ENCODE data around the gene CDK5RAP2.

The CDK5RAP2 gene

GRCh38 chr9:120434532-120434931, 145.4 kb downstream of the CDK5RAP2 start:
- DNase-seq = no peak

DNA sequence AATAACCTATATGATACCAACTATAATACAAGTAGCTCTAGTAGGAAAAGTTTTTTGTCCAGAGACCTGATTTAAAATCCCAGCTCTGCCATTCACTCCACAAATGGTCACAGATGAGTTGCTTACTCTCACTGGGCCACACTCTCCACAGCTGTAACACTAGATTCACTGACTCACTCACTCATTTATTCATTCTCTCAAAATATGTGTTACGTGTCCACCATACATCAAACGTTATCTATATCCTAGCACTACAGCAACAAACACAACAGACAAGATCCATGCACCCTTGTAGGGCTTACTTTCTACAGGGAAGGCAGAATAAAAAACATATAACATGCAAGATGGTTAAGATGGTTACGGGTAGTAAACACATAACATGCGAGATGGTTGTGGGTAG, 146.3 kb downstream of the CDK5RAP2 start:
- DNase-seq = no peak

DNA sequence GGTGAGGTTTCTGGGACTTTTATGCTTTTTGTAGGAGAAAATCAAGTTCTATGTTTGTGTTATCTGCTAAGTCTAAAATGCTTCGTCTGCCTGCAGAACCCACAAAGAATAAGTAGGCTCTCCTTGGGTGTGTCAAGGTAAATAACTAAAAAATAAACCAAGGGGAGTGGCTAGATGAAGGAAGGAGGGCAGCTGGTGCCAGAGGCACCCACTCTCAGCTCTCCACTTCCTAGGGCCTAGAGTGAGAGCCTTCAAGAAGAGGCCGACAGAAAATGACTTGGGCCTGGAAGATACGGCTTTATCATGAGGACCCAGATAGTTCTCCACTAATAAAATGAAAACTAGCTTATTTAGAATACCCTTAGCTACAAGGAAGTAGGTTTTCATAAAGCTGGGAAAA, 147.4 kb downstream of the CDK5RAP2 start:
- DNase-seq = no peak

DNA sequence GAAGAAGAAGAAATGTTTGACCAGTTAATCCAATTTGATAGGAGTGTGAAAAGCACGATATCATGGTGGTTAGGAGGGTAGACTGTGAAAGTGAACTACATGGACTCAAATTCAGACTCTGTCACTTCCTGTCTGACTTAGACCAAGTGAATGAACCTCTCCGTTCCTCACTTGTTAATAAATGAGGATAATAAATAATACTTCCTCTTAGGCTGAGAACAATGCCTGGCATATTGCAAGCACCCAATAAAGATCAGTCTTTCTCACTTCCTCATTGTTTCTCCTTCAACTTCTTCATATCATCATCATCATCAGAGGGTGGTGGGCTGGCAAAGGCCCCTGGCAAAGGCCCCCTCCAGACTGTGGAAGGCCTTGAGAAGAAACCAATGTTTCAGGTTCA, 148.7 kb downstream of the CDK5RAP2 start:
- no peak for DNase-seq

DNA sequence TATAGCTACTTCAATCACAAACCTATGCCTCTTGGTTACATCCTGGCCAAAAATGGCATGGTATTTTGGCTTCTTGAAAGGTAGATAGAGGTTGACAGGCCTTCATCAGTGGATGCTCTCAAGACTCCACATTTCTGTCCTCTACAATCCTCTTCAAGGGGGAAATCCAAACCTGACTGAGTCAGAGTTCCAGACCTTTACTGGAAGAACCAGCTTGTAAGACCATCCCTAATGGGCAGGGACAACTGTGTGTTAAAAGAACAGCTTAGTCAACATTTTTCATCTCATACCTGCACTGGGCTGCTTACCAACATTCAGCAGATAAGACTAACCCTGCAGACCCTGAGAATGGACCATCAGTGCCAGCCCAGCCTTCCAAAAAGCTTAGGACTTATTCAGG, 155.7 kb downstream of the CDK5RAP2 start:
- DNase-seq = no peak

DNA sequence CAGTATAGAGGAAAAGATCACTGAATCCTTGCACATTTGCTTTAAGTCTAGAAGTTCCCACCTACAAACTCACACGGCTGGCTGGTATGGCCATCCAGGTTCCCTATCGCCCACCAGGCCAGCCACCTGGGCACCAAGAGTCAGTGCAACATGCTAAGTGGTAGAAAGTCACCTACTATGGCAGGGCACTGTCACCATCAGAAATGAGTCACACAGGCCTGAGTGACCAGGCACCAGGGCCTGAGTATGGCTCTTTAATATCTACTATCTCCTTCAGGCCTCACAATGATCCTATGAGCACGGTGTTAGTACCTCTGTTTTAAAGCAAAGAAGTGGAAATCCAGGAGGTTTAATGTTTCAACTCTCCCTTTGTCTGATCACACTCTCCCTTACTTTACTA, 156.2 kb downstream of the CDK5RAP2 start:
- DNase-seq = no peak

- no peak for DNase-seq
Measured at GRCh38 chr9:120421977-120422376, 158.0 kb downstream of the CDK5RAP2 start.

- no peak for DNase-seq
Measured at GRCh38 chr9:120418315-120418714, 161.7 kb downstream of the CDK5RAP2 start.

DNA sequence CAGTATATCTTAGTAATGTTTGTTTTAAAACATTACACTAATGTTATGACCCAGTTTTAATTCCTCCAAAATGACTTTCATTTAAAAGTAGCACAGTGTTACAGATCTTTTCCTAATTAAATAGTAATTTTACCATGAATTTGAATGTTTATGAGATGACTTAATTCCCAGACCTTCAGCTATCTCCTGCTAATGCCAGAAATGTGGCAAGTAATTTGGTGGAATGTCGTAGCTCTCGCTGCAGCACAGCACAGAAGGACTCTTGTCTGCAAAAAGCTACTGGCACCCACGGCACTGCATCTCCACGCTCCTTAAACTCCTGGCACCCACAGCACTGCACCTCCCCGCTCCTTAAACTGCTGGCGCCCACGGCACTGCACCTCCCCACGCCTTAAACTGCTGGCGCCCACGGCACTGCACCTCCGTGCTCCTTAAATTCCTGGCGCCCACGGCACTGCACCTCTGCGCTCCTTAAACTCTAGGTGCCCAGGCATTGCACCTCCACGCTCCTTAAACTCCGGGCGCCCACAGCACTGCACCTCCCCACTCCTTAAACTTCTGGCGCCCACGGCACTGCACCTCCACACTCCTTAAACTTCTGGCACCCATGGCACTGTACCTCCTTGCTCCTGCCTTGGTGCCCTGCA, 163.1 kb downstream of the CDK5RAP2 start:
- no peak for DNase-seq

GRCh38 chr9:120413121-120414048, 166.6 kb downstream of the CDK5RAP2 start:
- no peak for DNase-seq

DNA sequence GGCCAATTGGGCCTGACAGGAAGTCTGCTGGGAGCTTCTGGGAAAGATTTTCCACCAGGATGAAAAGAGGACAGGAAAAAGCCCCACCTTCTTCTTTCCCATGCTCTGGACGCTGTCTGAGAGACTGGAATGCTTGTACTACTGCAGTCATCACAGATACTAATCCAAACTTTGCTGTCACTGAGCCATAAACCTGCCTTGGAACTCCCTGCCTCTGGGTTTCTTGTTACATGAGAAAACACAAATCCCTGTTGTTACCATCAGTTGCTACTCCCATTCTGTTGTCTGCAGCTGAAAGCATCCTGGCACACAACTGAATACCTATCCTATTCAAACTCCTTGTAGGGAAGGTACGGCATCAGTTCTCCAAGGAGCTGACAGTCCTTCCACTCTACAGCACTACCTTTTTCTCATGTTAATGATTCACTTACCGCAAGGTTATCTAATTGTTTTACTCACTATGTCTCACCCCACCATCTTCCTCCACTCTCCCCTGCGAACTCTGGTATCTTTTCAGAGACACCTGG, 167.5 kb downstream of the CDK5RAP2 start:
- DNase-seq = no peak

DNA sequence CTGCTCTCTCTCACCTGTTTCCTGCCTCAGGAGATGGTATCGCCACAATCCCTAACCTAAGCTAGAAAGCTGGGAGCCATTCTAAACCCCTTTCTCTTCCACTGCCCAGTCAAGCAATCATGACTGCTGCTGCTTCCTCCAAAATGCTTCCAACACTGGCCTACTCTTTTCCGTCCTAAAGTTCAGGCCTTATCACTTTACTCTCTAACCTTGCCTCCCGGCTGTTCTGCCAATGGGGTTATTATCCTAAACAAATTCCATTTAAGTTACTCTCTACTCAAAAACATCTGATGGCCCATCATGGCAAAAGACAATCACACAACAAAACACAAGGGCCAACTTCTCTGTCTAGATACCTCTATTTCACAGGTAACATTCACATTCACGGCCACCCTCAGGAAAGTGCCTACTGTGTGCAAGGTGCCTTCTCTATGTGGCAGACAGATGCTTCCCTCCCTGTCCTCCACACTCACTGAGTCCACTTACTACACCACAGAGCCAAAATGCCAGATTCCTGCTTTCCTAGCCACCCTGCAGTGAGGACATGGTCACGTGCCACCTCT, 168.0 kb downstream of the CDK5RAP2 start:
- no peak for DNase-seq

DNA sequence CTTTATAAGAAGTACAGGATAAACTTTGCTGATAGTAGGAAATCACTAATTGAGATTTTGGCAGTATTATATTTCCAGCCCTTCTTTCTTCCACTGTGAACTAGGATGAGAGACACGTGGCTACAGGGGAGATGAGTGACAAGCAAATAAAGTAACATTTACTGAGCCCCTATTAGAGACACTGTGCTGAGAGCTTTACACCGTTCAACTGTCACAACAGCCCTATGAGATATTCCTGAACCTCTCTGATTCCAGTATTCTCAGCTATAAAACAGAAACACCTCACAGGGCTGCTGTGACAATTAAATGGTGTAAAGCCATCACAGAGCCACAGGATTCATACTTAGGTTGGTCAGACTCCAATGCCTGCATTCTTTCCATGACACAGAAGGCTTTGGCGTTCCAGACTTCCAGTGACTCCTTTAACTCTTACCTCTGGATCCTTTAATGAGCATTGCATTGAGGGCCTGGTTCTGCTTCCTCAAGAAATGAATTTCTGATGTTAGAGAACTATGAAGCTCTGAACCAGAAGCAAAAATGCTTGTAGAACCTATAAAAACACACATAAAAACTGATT, 169.0 kb downstream of the CDK5RAP2 start:
- DNase-seq = no peak

- DNase-seq = no peak
Measured at GRCh38 chr9:120408680-120409258, 171.2 kb downstream of the CDK5RAP2 start.

- no peak for DNase-seq
Measured at GRCh38 chr9:120405860-120406259, 174.1 kb downstream of the CDK5RAP2 start.

GRCh38 chr9:120405134-120405533, 174.8 kb downstream of the CDK5RAP2 start:
- no peak for DNase-seq

GRCh38 chr9:120403543-120403856, 176.5 kb downstream of the CDK5RAP2 start:
- no peak for DNase-seq

DNA sequence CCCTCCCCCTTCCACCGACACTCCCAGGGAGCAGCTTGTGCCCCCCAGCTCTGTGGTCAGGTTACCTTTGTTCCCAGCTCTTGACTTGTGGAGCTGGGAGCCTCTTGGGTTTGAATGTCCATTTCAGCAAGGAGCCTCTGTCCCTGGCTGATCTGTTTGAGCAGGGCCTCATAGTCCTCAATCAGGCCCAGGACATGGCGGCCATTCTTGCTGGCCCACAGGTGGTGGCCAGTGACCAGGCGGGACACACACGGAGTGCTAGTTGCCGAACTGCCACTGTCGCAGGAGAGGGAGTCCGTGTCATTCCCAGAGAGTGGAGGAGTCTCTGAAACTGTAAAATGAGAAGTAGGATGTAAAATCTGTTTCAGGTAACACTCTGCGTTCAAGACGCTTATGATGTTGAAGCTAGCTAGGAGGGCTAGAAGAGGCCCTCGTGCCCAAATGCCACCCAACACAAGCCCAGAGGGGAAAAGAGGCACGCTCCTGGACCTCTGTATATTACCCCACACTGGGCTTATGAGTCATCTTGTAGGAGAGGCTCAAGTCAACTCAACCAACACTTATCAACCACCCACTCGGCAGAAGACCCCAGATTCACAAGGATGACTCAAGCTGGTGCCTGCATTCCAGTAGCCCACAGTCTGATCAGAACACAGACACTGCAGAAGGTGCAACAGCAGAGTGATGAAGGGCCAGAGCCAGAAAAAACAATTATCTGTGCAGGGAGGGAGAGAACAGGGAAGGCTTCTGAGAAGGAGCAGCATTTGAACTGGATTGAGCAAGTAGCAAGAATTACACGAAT, 177.0 kb downstream of the CDK5RAP2 start:
- peak in 1 of 2 donors; percentile 61 for DNase-seq

DNA sequence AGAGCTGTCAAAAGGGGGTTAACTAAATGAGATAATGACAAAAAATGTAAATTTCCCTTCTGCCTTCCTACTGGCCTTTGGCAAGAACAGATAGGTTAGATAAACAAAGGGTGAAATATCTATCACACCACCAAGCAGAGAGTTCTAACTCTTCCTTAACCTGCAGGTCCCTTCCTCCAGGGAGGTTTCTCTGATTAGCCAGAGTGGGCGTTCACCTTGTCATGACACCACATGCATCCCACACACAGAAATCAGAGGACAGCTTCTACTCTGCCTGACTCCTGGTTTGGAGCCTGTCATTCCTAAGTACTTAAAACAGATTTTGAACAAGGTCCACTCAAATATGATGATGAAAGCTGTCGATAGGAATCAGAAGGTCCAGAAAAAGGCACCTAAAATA, 180.0 kb downstream of the CDK5RAP2 start:
- no peak for DNase-seq

DNA sequence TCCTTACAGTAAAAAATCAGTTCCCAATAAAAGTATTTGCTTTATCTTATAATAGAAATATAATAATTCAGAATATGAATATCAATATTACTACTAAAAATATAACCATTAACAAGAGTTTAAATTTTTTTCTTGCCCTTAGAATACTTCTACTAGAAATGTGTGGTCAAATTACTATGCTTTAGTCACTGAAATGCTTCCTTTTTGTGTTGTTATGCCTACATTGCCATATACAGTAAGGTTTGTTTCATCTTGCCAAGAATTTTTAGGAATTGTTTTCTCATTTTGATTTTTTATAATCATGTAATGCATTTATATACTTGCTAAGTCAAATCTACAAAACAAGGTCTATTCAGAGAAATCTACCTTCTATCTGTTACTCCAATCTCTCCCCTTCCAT, 181.7 kb downstream of the CDK5RAP2 start:
- DNase-seq = no peak

DNA sequence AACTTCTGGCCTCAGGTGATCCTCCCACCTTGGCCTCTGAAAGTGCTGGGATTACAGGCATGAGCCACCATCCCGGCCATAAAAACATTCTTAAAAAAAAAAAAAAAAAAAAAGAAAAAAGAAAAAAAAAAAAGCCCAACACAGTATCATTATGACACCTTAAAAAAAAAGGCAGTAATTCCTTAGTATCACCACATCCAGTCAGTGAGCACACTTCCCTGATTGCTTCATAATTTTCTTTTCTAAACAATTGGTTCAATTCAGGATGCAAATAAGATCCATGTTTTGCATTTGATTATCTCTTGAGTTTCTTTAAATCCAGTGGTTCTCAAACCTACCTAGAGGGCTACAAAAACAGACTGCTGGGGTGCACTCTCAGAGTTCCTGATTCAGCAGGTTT, 182.5 kb downstream of the CDK5RAP2 start:
- no peak for DNase-seq

DNA sequence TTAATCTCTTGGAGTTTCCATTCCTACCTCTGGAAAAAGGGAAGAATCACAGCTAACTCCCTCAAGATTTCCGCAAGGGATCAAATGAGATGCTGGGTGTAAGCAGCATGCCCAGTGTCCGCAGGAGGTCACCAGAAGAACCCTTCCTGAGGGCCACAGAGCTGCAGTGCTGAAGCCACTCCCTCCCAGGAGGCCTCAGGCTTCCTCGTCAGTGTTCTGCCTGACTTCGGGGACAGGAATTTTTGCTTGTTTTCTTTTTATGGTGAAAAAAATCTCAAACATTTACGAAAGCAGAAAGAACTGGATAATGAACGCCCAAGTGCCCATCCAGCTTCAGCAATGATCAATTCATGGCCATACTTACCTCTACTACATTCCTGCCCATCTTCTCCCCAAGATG, 183.0 kb downstream of the CDK5RAP2 start:
- DNase-seq = no peak

Measured in bone marrow (tissue), 2 donors.